ENCODE results near the gene JPT1.
A peak's percentile ranks its signal among the peaks of the same experiment; 100 is the strongest.

Gene JPT1

GRCh38 chr17:75103601-75104554 lies 50.4 kb downstream of the JPT1 start:
- DNase-seq = no peak

DNA sequence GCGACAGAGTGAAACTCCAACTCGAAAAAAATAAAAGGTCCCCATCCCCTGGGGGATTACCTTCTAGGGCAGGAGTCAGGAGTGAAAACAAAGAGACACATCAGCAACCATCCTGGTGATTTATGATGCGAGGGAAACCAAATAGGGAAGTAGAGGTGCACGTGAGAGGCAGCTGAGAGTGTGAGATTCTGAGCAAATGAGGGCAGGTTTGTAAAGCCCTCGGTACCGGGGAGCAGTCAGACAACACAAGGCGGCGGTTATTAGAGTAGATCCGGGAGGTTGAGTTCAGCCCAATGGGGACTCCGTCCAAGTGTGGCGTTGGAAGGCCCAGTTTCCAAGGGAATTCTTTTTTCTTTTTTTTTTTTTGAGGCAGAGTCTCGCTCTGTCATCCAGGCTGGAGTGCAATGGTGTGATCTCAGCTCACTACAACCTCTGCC lies 51.9 kb downstream of the JPT1 start:
- DNase-seq = no peak

DNA sequence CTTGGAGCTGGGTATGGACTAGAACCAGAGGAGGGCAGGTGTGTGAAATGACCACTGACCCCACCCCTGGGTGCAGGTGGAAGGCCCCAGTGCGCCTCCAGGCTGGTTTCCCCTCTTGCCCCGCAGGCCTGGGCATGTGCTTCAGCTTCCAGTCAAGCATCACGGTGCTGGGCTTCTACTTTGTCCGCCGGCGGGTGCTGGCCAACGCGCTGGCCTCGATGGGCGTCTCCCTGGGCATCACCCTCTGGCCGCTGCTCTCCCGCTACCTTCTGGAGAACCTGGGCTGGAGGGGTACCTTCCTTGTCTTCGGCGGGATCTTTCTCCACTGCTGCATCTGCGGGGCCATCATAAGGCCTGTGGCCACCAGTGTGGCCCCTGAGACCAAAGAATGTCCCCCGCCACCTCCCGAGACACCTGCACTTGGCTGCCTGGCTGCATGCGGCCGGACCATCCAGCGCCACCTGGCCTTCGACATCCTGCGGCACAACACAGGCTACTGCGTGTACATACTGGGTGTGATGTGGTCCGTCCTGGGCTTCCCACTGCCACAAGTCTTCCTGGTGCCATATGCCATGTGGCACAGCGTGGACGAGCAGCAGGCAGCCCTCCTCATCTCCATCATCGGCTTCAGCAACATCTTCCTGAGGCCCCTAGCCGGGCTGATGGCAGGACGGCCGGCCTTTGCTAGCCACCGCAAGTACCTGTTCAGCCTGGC lies 54.3 kb downstream of the JPT1 start:
- no peak for DNase-seq

- DNase-seq = no peak
Measured at GRCh38 chr17:75098861-75099260, 55.5 kb downstream of the JPT1 start.

GRCh38 chr17:75097865-75098264 lies 56.4 kb downstream of the JPT1 start:
- no peak for DNase-seq

- DNase-seq = no peak
Measured at GRCh38 chr17:75096082-75096625, 58.2 kb downstream of the JPT1 start.

DNA sequence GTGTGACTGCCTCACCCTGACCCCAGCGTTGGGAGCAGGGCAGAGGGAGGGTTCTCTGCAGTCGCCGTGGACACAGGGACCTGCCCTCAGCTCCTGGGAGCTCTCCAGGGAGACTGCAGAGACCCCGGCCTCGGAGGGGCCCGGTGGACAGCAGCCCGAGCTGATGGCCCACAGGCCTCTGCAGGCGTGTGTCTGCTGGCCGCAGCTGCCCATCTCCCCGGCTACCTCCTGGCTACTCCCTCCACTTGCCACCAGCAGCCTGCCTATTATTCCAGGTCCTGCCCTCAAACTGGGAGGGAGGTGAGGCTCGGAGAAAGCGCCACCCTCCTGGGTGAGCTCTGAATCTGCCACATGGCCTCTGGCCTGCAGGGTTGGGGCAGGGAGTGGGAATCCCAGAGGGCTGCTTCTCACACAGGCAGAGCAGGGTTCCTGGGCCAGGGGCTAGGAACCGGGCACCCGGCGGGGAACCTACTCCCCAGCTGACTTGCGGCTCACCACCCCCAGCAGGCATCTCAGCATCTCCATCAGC lies 59.4 kb downstream of the JPT1 start:
- no peak for DNase-seq

GRCh38 chr17:75093548-75094158 lies 60.7 kb downstream of the JPT1 start:
- DNase-seq = no peak

- no peak for DNase-seq
Measured at GRCh38 chr17:75091855-75092327, 62.4 kb downstream of the JPT1 start.

DNA sequence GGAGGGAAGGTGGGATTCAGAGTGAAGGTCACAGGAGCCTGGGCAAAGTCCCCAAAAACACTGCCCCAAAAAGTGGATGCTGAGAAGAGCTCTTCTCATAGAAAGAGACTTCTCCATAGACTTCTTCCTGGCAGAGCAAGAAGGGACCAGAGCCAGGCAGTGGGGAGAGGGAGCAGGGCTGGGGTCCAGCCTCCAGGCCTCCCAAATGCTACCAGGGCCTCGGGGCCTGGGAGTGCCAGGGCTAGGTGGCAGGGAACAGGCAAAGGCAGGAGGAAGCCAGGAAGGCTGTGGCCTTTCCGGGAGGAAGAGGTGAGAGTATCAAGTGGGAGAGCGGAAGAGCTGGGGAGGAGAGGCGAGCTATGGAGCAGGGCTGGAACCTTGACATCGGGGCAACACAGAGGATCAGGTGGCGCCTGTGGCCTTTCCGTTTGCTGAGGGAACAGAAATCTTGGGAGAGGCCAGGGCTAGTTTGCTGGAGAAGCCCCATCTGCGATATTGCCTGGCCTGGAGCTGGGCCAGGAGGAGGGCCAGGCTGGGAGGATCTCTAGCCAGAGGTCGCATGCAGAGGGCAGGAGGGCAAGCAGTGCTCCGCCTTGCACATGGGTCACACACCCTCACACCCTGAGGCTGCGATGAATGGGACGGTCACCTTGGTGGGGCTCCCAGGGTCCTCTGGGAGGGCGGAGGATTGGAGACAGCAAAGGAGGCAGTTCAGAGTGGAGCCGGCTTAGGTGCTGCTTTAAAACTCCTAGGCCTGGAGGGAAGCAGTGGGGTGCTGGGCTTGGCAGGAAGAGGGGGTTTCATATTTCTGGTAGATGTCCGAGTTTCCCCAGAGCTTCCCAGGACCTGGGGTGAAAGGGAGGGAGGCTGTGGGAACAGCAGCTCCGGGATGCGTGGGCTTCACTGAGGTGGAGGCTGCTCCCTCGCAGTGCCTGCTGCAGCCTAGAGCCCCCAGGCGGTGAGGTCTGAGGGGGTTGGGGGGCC lies 63.1 kb downstream of the JPT1 start:
- no peak for DNase-seq

GRCh38 chr17:75088465-75089417 lies 65.6 kb downstream of the JPT1 start:
- peak in 1 of 6 experiments; percentile 24 for DNase-seq

DNA sequence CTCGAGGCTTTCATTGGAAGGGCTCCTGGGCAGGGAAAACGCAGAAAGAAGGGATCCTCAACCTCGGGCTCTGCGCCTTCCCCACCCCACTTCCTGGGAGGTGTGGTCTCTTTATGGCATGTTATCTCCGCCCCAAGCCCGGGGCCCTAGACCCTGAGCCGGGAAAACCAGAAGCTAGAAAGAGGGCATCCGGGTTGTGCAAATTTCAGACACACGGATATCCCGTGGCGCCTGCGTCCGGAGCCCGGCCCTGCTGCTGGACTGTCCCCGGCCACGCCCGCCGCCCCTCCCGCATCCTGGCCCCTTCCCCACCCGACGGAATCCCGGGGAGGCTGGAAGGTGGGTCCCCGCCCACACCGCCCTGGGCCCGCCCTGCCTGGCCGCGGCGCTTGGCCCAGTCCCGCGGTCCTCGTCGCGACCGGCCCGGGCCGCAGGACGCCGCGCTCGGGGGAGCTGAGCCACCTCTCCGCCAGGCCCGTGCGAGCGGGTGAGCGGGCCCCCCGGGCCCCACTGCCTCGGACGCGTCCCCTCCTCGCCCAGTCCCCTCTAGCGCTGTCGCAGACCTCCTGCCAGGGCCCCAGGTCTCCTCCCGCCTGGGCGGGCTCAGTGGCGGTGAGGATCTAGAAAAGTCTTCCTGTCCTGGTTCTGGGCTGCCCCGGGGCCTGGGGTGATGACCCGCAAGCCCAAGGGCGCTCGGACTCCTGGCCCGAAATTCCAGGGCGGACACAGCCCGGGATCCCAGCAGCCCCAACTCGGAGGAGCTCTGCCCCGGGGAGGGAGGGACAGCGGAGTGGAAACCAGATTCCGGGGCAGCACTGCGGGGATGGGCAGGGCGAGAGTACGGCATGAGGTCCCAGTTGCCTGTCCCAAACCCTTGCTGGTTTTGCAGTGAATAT lies 66.5 kb downstream of the JPT1 start, which contains the start of gene SLC16A5:
Gene SLC16A5, plus strand, starts transcription at position 397 of the 896 bp plus-strand sequence. CDS start 5,683 bp downstream, outside the sequence.
- DNase-seq = peak; percentile 17 to 59 (median 34)

DNA sequence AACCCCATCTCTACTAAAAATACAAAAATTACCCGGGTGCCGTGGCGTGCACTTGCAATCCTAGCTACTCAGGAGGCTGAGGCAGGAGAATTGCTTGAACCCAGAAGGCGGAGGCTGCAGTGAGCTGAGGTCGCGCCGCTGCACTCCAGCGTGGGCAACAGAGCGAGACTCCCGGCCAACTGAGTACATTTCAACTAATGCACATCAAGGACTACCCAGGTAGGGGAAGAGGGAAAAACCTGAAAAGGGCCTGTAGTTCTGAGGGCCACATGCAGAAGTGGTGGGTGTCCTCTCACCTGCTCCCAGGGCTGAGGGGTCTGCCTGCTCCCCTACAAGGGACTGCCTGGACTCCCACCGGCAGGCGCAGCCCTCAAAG lies 67.1 kb downstream of the JPT1 start:
- no peak for DNase-seq

DNA sequence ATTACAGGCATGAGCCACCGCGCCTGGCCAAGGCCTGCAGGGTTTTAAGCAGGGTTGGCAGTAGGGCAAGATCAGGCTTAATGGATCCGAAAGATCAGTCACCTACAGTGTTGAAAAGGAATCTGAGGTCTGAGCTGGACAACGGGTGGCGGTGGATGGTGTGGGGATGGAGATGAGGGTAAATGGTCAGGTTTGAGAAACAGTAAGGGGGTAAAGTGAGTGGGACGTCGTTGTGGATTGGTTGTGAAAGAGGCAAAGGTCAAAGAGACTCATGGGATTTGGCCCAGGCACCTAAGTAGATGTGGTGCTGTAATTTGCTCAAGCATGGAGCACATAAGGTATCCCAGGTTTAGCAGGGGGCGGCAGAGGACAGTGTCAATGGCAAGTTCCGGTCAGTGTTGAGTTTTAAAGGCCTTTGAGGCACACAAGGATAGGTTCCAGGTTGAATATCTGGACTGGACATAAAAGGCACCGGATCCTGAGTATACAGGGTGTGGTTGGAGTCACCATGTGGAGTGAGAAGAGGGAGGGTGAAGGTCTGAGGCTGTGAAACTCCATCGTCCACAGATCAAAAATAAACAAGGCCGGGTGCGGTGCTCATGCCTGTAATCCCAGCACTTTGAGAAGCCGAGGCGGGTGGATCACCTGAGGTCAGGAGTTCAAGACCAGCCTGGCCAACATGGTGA lies 67.7 kb downstream of the JPT1 start:
- no peak for DNase-seq

Measured in stimulated activated naive CD4-positive, alpha-beta T cell (primary cell).